ENCODE measurements around the gene LAMP5. TPM values are rescaled to one million over a fixed set of nuclear protein-coding genes. Genes with fewer than 3 reads are reported as not detected.

LAMP5 gene
- total RNA-seq, 2 donors from 2014 or later: 0.35 TPM; not detected in 1

DNA sequence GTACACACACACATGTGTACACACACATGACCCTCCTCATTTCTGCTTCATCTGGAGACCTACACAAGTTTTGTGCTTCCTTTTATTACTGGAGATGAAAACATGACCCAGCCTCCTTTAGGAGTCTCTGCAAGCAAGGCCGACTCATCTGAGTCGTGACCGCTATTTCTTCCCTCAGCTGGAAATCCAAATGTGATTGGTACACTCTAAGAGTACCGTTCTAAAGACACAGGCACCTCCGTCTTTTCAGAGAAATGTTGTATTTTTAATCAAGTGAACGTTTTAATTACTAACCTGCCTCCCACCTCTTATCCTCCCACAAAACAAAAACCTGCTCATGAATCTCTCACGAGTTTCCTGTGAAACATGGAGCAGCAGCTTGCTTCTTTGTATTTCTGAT lies 63.0 kb downstream of the LAMP5 start:
- Histone ChIP-seq H3K9ac (ENCODE audit: extremely low read depth, low read length, poor library complexity, severe bottlenecking) (no peak overlapping the region), H3K36me3 (ENCODE audit: control insufficient read depth, insufficient read depth, low read length) (no peaks in the 10 kb centered on the region), H3K4me3 (ENCODE audit: low read length) (no peak overlapping the region), H3K4me1 (ENCODE audit: control insufficient read depth, insufficient read depth, low read length) (peaks cover 10% of the 10 kb centered on the region), H3K27ac (ENCODE audit: low read depth, low read length) (no peak overlapping the region), H3K9me3 (ENCODE audit: control insufficient read depth, low read length) (no peaks in the 10 kb centered on the region), H3K27me3 (ENCODE audit: control insufficient read depth, insufficient read depth, low read length, poor library complexity, severe bottlenecking) (no peaks in the 10 kb centered on the region)
- no peaks in the 10 kb centered on the region for H3K9me3 Mint-ChIP-seq
- WGBS, 2 experiments (ENCODE audit: insufficient coverage in 1 of 2, insufficient read length in 1 of 2): 84 to 94% methylated on average over 3 to 7 of the region's 7 CpGs
- H3K27me3 Mint-ChIP-seq (ENCODE audit: insufficient read depth): peaks cover 13% of the 10 kb centered on the region
- DNase-seq: no peak
- no peak overlapping the region for H3K27ac Mint-ChIP-seq
- no peak for TF ChIP-seq CTCF (conservative IDR thresholded peaks at IDR 0.05)
- no peak overlapping the region for H3K4me3 Mint-ChIP-seq
- no peaks in the 10 kb centered on the region for H3K36me3 Mint-ChIP-seq (ENCODE audit: low read depth)
- peaks cover 32% of the 10 kb centered on the region for H3K4me1 Mint-ChIP-seq

- TF ChIP-seq CTCF (conservative IDR thresholded peaks at IDR 0.05): no peak
- no peak overlapping the region for H3K27ac Mint-ChIP-seq
These were observed 64.2 kb downstream of the LAMP5 start for GRCh38 chr20:9578594-9578993.

More at GRCh38 chr20:9578594-9578993, 64.2 kb downstream of the LAMP5 start:
- Histone ChIP-seq H3K9me3 (ENCODE audit: control insufficient read depth, low read length) (no peaks in the 10 kb centered on the region), H3K4me1 (ENCODE audit: control insufficient read depth, insufficient read depth, low read length) (peaks cover 5% of the 10 kb centered on the region), H3K36me3 (ENCODE audit: control insufficient read depth, insufficient read depth, low read length) (no peaks in the 10 kb centered on the region), H3K4me3 (ENCODE audit: low read length) (no peak overlapping the region), H3K27me3 (ENCODE audit: control insufficient read depth, insufficient read depth, low read length, poor library complexity, severe bottlenecking) (no peaks in the 10 kb centered on the region), H3K27ac (ENCODE audit: low read depth, low read length) (no peak overlapping the region), H3K9ac (ENCODE audit: extremely low read depth, low read length, poor library complexity, severe bottlenecking) (no peak overlapping the region)
- WGBS, 2 experiments (ENCODE audit: insufficient coverage in 1 of 2, insufficient read length in 1 of 2): 100% methylated on average over 2 of the region's 2 CpGs
- DNase-seq: no peak
- Mint-ChIP-seq H3K36me3 (ENCODE audit: low read depth) (no peaks in the 10 kb centered on the region), H3K4me3 (no peak overlapping the region), H3K9me3 (no peaks in the 10 kb centered on the region), H3K4me1 (peaks cover 22% of the 10 kb centered on the region), H3K27me3 (ENCODE audit: insufficient read depth) (peaks cover 10% of the 10 kb centered on the region)

All from endodermal cell (in vitro differentiated cells).